Neural progenitor cell (in vitro differentiated cells): Measurements from ENCODE around the gene SPACA9. TPM values are rescaled to one million over a fixed set of nuclear protein-coding genes. Genes with fewer than 3 reads are reported as not detected.

Source experiments
- DNase-seq: peaks from one replicate; pipeline ENCODE4 v3.0.0-alpha.2; 2016; ENCODE audit warnings: low spot score
- H2AFZ ChIP-seq: fragments of 200-600 bp; sonication (generic); replicated peaks from 2 replicates; pipeline ENCODE4 v1.6.1; 2016; ENCODE audit warnings: antibody characterized with exemption
- H3F3A ChIP-seq: fragments of 200-600 bp; sonication (generic); 2 replicates; pipeline ENCODE4 v1.6.1; 2016; ENCODE audit warnings: antibody characterized with exemption, low read depth
- H3K27ac ChIP-seq: fragments of 200-600 bp; sonication (generic); 2 replicates; pipeline ENCODE4 v1.5.1; 2016; ENCODE audit warnings: mild to moderate bottlenecking
- H3K27me3 ChIP-seq: fragments of 200-600 bp; sonication (generic); 2 replicates; pipeline ENCODE4 v1.6.1; 2016; ENCODE audit warnings: mild to moderate bottlenecking, moderate library complexity
- H3K36me3 ChIP-seq: fragments of 200-600 bp; sonication (generic); 2 replicates; pipeline ENCODE4 v1.5.1; 2016
- H3K4me1 ChIP-seq: fragments of 200-600 bp; sonication (generic); 2 replicates; pipeline ENCODE4 v1.6.1; 2016; ENCODE audit warnings: mixed run types
- H3K4me2 ChIP-seq: fragments of 200-600 bp; sonication (generic); 2 replicates; pipeline ENCODE4 v1.6.1; 2016
- H3K4me3 ChIP-seq: fragments of 200-600 bp; sonication (generic); 2 replicates; pipeline ENCODE4 v1.5.1; 2016
- H3K79me2 ChIP-seq: fragments of 200-600 bp; sonication (generic); 2 replicates; pipeline ENCODE4 v1.6.1; 2016; ENCODE audit warnings: low read depth
- H3K9ac ChIP-seq: fragments of 200-600 bp; sonication (generic); 2 replicates; pipeline ENCODE4 v1.6.1; 2016
- H3K9me3 ChIP-seq: fragments of 200-600 bp; sonication (generic); 2 replicates; pipeline ENCODE4 v1.5.1; 2016; ENCODE audit warnings: low read depth
- H4K20me1 ChIP-seq: fragments of 200-600 bp; sonication (generic); 2 replicates; pipeline ENCODE4 v1.6.1; 2016; ENCODE audit warnings: low read depth
- H3K27ac Mint-ChIP-seq: 3 replicates; pipeline ENCODE4 v1.8.0; 2021; ENCODE audit warnings: mixed read lengths
- H3K27me3 Mint-ChIP-seq: 2 replicates; pipeline ENCODE4 v1.8.0; 2022; ENCODE audit warnings: low read depth, mild to moderate bottlenecking, inconsistent platforms, moderate library complexity, mixed read lengths; ENCODE audit not compliant: insufficient read depth
- H3K36me3 Mint-ChIP-seq: 3 replicates; pipeline ENCODE4 v1.8.0; 2021; ENCODE audit warnings: mixed read lengths
- H3K4me1 Mint-ChIP-seq: 3 replicates; pipeline ENCODE4 v1.8.0; 2021; ENCODE audit warnings: mixed read lengths
- H3K4me3 Mint-ChIP-seq: 3 replicates; pipeline ENCODE4 v1.8.0; 2021; ENCODE audit warnings: mild to moderate bottlenecking, moderate library complexity, mixed read lengths
- H3K9me3 Mint-ChIP-seq: 3 replicates; pipeline ENCODE4 v1.8.0; 2020; ENCODE audit warnings: mixed read lengths
- CTCF ChIP-seq: fragments of 200-600 bp; sonication (generic); IDR thresholded peaks from 2 replicates; pipeline ENCODE4 v1.5.1; 2017; ENCODE audit warnings: antibody characterized with exemption, mild to moderate bottlenecking
- EZH2 ChIP-seq: fragments of 200-600 bp; sonication (generic); IDR thresholded peaks from 2 replicates; pipeline ENCODE4 v1.6.1; 2017; ENCODE audit warnings: antibody characterized with exemption, mild to moderate bottlenecking, moderate library complexity
- EZH2phosphoT487 ChIP-seq: fragments of 200-600 bp; sonication (generic); IDR thresholded peaks from 2 replicates; pipeline ENCODE4 v1.6.1; 2017; ENCODE audit warnings: antibody characterized with exemption
- total RNA-seq: library from RNA; depleted of rRNA; stranded (reverse); fragments of >200 nt; gene quantifications from 2 replicates; pipeline ENCODE4 v1.2.3, GENCODE V29; 2015; ENCODE audit warnings: low replicate concordance

The SPACA9 gene
- total RNA-seq, 1 donor from 2014 or later = 1.9 TPM

GRCh38 chr9:132863096-132863495 lies 15.6 kb upstream of the SPACA9 start:
- no peaks in the 10 kb centered on the region for H3K27me3 ChIP-seq
- H3K9ac ChIP-seq = no peak overlapping the region
- H3K36me3 ChIP-seq = no peaks in the 10 kb centered on the region
- Mint-ChIP-seq H3K27me3 (peaks cover 2% of the 10 kb centered on the region), H3K9me3 (no peaks in the 10 kb centered on the region), H3K4me1 (peaks cover 30% of the 10 kb centered on the region), H3K27ac (no peak overlapping the region), H3K36me3 (no peaks in the 10 kb centered on the region), H3K4me3 (no peak overlapping the region)
- H4K20me1 ChIP-seq = no peaks in the 10 kb centered on the region
- no peak for DNase-seq
- H3K4me2 ChIP-seq = no peak overlapping the region
- no peaks in the 10 kb centered on the region for H3K9me3 ChIP-seq
- no peak for TF ChIP-seq EZH2phosphoT487
- TF ChIP-seq EZH2 = no peak
- TF ChIP-seq CTCF = no peak
- H3K79me2 ChIP-seq = no peaks in the 10 kb centered on the region
- peaks cover 1% of the 10 kb centered on the region for H3K4me1 ChIP-seq
- no peak overlapping the region for H2AFZ ChIP-seq
- no peak overlapping the region for H3K4me3 ChIP-seq
- H3K27ac ChIP-seq = no peak overlapping the region
- H3F3A ChIP-seq = no peaks in the 10 kb centered on the region

- Histone ChIP-seq H4K20me1 (no peaks in the 10 kb centered on the region), H3K27ac (no peak overlapping the region), H3K4me2 (no peak overlapping the region), H3K9ac (no peak overlapping the region), H3K4me3 (no peak overlapping the region), H3K79me2 (no peaks in the 10 kb centered on the region), H2AFZ (no peak overlapping the region), H3K4me1 (no peaks in the 10 kb centered on the region), H3K36me3 (no peaks in the 10 kb centered on the region), H3K9me3 (no peaks in the 10 kb centered on the region), H3K27me3 (no peaks in the 10 kb centered on the region), H3F3A (no peaks in the 10 kb centered on the region)
- Mint-ChIP-seq H3K27ac (no peak overlapping the region), H3K9me3 (no peaks in the 10 kb centered on the region), H3K36me3 (no peaks in the 10 kb centered on the region), H3K27me3 (peaks cover 2% of the 10 kb centered on the region), H3K4me1 (peaks cover 26% of the 10 kb centered on the region), H3K4me3 (no peak overlapping the region)
- TF ChIP-seq CTCF (no peak), EZH2 (no peak), EZH2phosphoT487 (no peak)
- DNase-seq = no peak
Observed at GRCh38 chr9:132864277-132864676, 14.4 kb upstream of the SPACA9 start.

DNA sequence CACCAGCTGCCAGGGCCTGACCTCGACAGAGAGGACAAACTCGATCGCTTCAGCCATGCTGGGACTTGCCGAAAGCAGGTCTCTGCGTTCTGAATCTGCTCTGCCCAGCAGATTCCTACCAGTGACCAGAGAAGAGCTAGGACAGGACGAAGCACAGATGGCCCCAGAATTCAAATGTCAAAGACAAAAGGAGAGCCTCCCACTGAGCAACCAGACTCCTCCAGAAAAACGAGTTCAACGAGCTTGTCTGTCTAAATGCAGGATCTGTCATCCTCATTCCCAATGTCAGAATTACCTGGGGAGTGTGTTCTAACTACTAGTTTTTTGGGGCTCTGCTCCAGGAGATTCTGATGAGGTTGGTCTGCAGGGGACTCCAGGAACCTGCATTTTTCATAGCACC lies 14.0 kb upstream of the SPACA9 start:
- no peak overlapping the region for H3K4me3 Mint-ChIP-seq

More for the DNA sequence above, 14.0 kb upstream of the SPACA9 start:
- Histone ChIP-seq H3F3A (no peaks in the 10 kb centered on the region), H3K36me3 (no peaks in the 10 kb centered on the region), H4K20me1 (no peaks in the 10 kb centered on the region), H3K4me2 (no peak overlapping the region), H3K9ac (no peak overlapping the region), H2AFZ (no peak overlapping the region), H3K4me3 (no peak overlapping the region), H3K79me2 (no peaks in the 10 kb centered on the region), H3K27me3 (no peaks in the 10 kb centered on the region), H3K9me3 (no peaks in the 10 kb centered on the region), H3K27ac (no peak overlapping the region), H3K4me1 (no peaks in the 10 kb centered on the region)
- H3K9me3 Mint-ChIP-seq = no peaks in the 10 kb centered on the region
- H3K36me3 Mint-ChIP-seq = no peaks in the 10 kb centered on the region
- H3K27me3 Mint-ChIP-seq = peaks cover 2% of the 10 kb centered on the region
- no peak for DNase-seq
- no peak for TF ChIP-seq EZH2
- TF ChIP-seq EZH2phosphoT487 = no peak
- TF ChIP-seq CTCF = no peak
- no peak overlapping the region for H3K27ac Mint-ChIP-seq
- peaks cover 26% of the 10 kb centered on the region for H3K4me1 Mint-ChIP-seq
